ENCODE results near the gene CTBP2. TPM values are rescaled to one million over a fixed set of nuclear protein-coding genes. Genes with fewer than 3 reads are reported as not detected.

Gene CTBP2
- total RNA-seq, 1 experiment from 2014 or later: 212 TPM

GRCh38 chr10:125107965-125108580, 52.3 kb downstream of the CTBP2 start:
- Mint-ChIP-seq H3K4me3 (no peak overlapping the region), H3K27ac (peak overlapping the region in 1 of 3 experiments; percentile 62; a peak in 1 of 7 replicates), H3K36me3 (ENCODE audit: insufficient read depth in 1 of 3, low read depth in 3 of 3) (peaks cover 56 to 76% (median 76%) of the 10 kb centered on the region in 3 experiments), H3K27me3 (ENCODE audit: low read depth) (peaks cover 1% of the 10 kb centered on the region; the same call in 1 of the 2 replicates), H3K4me1 (peaks cover 49 to 52% of the 10 kb centered on the region in 2 experiments), H3K9me3 (peaks cover 0 to 4% of the 10 kb centered on the region in 2 experiments; a peak in 3 of 5 replicates)
- Histone ChIP-seq H4K20me1 (ENCODE audit: control insufficient read depth, insufficient read depth, insufficient read length) (peaks cover 8% of the 10 kb centered on the region), H3K14ac (ENCODE audit: insufficient read depth, low read length) (no peak overlapping the region), H2BK15ac (ENCODE audit: low read depth, low read length) (no peak overlapping the region), H3K79me1 (ENCODE audit: insufficient read depth, low read depth, low read length, poor library complexity, severe bottlenecking) (no peaks in the 10 kb centered on the region), H3K9ac (ENCODE audit: extremely low read depth, insufficient read length, low read length) (no peak overlapping the region), H2BK120ac (ENCODE audit: low read depth, low read length, poor library complexity, severe bottlenecking) (no peak overlapping the region), H3K27ac (ENCODE audit: insufficient read length, low read depth, low read length) (no peak overlapping the region), H4K8ac (replicated peaks; ENCODE audit: insufficient read length, low read depth, low read length) (no peak overlapping the region), H3K23ac (ENCODE audit: insufficient read length, low read depth, low read length) (no peak overlapping the region), H2BK5ac (ENCODE audit: insufficient read length, low read length) (no peak overlapping the region), H3K4me1 (ENCODE audit: insufficient read depth, low read length) (peaks cover 17% of the 10 kb centered on the region), H3K79me2 (ENCODE audit: insufficient read depth, low read length) (peaks cover 83% of the 10 kb centered on the region; the same call in 1 of the 2 replicates), H4K5ac (ENCODE audit: insufficient read length, low read depth, low read length) (no peak overlapping the region), H3K9me3 (ENCODE audit: control insufficient read depth, low read depth, low read length) (no peaks in the 10 kb centered on the region), H3K4ac (ENCODE audit: low read depth, low read length) (no peak overlapping the region), H2AK5ac (ENCODE audit: insufficient read length, low read length) (no peak overlapping the region), H2BK20ac (ENCODE audit: low read depth, low read length, poor library complexity, severe bottlenecking) (no peak overlapping the region), H2AFZ (ENCODE audit: low read length) (no peak overlapping the region), H3K18ac (ENCODE audit: insufficient read length, low read depth, low read length) (no peak overlapping the region), H3T11ph (ENCODE audit: low read length) (no peak overlapping the region), H3K27me3 (ENCODE audit: insufficient read depth, low read length) (no peaks in the 10 kb centered on the region), H3K23me2 (ENCODE audit: insufficient read length, low read depth, low read length, poor library complexity, severe bottlenecking) (no peaks in the 10 kb centered on the region), H3K4me2 (ENCODE audit: insufficient read depth, insufficient read length, low read length) (no peak overlapping the region), H2BK12ac (ENCODE audit: insufficient read length, low read depth, low read length) (no peak overlapping the region), H4K91ac (ENCODE audit: insufficient read length, low read depth, low read length) (no peak overlapping the region), H3K56ac (ENCODE audit: insufficient read length, low read depth, low read length) (no peak overlapping the region)
- no peak for DNase-seq
- no peak for TF ChIP-seq CTCF (conservative IDR thresholded peaks at IDR 0.05)
- WGBS (ENCODE audit: extremely low coverage, insufficient read length, low lambda C conversion rate): no CpG with 5 or more reads among the region's 10 CpGs
